Stimulated activated CD4-positive, alpha-beta T cell treated with anti-CD3 and anti-CD28 coated beads, Interleukin-1b, Interleukin-23, amount 100 ng/mL, for 4 hours (primary cell): ENCODE results near the gene TTC19.
"Not testable (repeated sequence)": the region's sequence is repeated elsewhere in the genome, so short reads cannot be mapped to it uniquely, and the experiment has no call there.

ENCODE experiments used
- DNase-seq, 2 donors: peaks; one replicate each; pipeline ENCODE4 v3.0.0-alpha.2; 2020; ENCODE audit warnings: low read depth in 2 of 2

TTC19 gene

GRCh38 chr17:16027708-16028584, 28.3 kb downstream of the TTC19 start:
- peak; percentile 18 to 32 for DNase-seq

GRCh38 chr17:16033729-16034349, 34.2 kb downstream of the TTC19 start:
- DNase-seq, result no peak

- DNase-seq, result no peak
Observed at GRCh38 chr17:16036261-16036660, 36.6 kb downstream of the TTC19 start.

- DNase-seq, result no peak
Observed at GRCh38 chr17:16037636-16038035, 38.0 kb downstream of the TTC19 start.

GRCh38 chr17:16040710-16041251, 41.2 kb downstream of the TTC19 start:
- DNase-seq, result no peak

GRCh38 chr17:16044487-16044886, 44.9 kb downstream of the TTC19 start:
- DNase-seq, result no peak

GRCh38 chr17:16046966-16047365, 47.3 kb downstream of the TTC19 start:
- DNase-seq, result no peak

GRCh38 chr17:16048811-16049449, 49.3 kb downstream of the TTC19 start:
- no peak for DNase-seq

GRCh38 chr17:16050844-16051243, 51.2 kb downstream of the TTC19 start:
- no peak for DNase-seq

GRCh38 chr17:16052486-16052885, 52.9 kb downstream of the TTC19 start:
- no peak for DNase-seq

- not testable (repeated sequence) for DNase-seq
Observed at GRCh38 chr17:16055139-16055538, 55.5 kb downstream of the TTC19 start.

- no peak for DNase-seq
Observed at GRCh38 chr17:16061631-16062030, 62.0 kb downstream of the TTC19 start.

GRCh38 chr17:16066125-16066524, 66.5 kb downstream of the TTC19 start:
- DNase-seq, result no peak

- no peak for DNase-seq
Observed at GRCh38 chr17:16068323-16068722, 68.7 kb downstream of the TTC19 start.

GRCh38 chr17:16072031-16072430, 72.4 kb downstream of the TTC19 start:
- DNase-seq, result no peak

- no peak for DNase-seq
Observed at GRCh38 chr17:16073845-16074244, 74.2 kb downstream of the TTC19 start.

- no peak for DNase-seq
Observed at GRCh38 chr17:16074423-16074822, 74.8 kb downstream of the TTC19 start.

- no peak for DNase-seq
Observed at GRCh38 chr17:16075949-16076348, 76.3 kb downstream of the TTC19 start.
